GM21515 (cell line): ENCODE data around the gene CAVIN2.

Experiments used
- ATAC-seq: cut with Tn5 transposase; IDR thresholded peaks from one replicate; pipeline ENCODE4 v1.9.1; 2021; ENCODE audit not compliant: unreplicated experiment

CAVIN2 gene

GRCh38 chr2:191866195-191866594 lies 19.3 kb upstream of the CAVIN2 start:
- no peak for ATAC-seq

GRCh38 chr2:191864628-191865374 lies 17.9 kb upstream of the CAVIN2 start:
- no peak for ATAC-seq

DNA sequence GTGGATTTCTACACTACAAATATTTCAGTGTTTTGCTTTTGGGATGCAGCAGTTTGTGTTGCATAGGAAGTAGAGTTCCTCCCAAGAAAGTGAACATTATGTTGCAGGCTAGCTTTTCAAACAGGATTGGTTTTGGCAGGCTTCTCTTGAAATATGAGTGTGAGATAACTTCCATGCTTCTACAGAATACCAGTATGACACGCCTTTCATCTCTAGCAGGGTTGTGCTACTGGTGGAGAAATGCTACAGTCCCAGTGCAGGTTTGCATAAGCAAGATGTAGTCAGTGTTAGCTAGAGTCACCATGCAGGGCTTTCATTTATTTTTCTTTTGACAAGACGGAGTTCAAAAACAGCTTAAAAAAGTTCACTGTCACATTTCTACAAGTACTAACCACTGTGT lies 17.1 kb upstream of the CAVIN2 start:
- no peak for ATAC-seq

- ATAC-seq = no peak
Measured at GRCh38 chr2:191862156-191862775, 15.4 kb upstream of the CAVIN2 start.

DNA sequence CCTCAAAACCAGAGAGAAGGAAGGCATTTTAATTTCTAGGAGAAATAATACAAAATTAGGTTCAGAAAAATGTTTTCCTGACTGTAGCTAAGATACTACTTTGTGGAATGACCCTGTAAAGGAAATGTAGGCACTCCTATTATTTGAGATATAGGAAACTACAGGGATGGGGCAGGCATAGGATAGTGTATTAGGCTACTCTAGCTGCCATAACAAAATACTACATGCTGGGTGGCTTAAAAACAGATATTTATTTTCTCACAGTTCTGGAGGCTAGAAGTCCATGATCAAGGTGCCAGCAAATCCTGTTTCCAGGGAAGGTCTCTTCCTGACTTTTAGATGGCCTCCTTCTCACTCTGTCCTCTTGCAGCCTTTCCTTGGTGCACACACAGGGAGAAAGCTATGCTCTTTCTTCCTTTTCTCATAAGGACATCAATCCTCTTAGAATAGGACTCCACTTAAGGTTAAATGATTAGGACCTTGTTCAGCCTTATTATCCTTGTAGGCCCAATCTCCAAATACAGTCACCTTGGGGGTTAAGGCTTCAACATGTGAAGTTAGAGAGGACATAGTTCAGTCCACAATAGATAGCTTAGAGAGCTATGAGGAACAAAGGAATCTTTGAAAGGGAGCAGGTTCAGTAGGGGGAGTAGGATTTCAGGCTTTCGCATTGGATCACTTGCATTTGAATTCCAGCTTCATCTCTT lies 14.0 kb upstream of the CAVIN2 start:
- no peak for ATAC-seq

GRCh38 chr2:191859681-191860080 lies 12.8 kb upstream of the CAVIN2 start:
- no peak for ATAC-seq

DNA sequence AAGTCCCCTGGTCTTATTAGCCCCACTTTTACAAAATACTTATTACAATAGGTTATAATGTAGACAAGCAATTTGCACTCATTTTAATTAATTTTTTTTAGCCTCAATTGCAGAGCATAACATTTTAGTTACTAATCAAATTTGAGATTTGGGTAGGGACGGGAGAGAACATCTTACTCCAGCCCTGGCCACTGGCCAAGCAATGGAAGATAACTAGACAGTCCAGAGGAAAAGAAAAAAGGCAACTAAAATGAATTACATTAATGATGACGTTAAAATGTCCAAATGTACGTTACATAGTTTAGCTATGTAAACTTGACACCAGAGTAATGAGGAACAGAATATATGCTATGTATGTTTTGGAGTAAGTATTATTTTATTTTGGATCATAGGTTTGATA lies 11.0 kb upstream of the CAVIN2 start:
- no peak for ATAC-seq

DNA sequence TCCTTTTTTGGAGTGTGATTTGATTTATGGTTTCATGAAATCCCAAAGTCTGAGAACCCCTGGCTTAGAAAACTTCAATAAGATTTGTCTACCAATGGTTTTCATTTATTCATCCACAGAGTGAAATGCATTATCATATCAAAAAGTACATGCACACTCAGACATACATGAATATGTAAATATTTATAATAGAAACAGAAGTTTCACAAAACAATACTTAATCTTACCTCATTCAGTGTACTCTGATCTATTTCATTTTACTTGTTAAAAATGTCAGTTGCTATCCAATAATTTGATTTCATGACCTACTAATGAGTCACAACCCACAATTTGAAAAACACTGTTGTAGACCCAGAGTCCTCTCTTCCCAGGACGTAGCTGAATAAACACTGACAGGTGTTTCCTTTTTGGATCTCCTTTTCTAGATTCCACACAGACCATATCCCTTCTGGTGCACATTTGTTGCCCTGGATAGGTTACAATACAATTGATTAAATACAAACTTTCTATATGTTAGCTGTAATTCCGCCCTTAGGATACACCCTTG lies 10.4 kb upstream of the CAVIN2 start:
- ATAC-seq = no peak

- no peak for ATAC-seq
Measured at GRCh38 chr2:191856111-191856876, 9.4 kb upstream of the CAVIN2 start.

GRCh38 chr2:191855382-191855781 lies 8.5 kb upstream of the CAVIN2 start:
- no peak for ATAC-seq

DNA sequence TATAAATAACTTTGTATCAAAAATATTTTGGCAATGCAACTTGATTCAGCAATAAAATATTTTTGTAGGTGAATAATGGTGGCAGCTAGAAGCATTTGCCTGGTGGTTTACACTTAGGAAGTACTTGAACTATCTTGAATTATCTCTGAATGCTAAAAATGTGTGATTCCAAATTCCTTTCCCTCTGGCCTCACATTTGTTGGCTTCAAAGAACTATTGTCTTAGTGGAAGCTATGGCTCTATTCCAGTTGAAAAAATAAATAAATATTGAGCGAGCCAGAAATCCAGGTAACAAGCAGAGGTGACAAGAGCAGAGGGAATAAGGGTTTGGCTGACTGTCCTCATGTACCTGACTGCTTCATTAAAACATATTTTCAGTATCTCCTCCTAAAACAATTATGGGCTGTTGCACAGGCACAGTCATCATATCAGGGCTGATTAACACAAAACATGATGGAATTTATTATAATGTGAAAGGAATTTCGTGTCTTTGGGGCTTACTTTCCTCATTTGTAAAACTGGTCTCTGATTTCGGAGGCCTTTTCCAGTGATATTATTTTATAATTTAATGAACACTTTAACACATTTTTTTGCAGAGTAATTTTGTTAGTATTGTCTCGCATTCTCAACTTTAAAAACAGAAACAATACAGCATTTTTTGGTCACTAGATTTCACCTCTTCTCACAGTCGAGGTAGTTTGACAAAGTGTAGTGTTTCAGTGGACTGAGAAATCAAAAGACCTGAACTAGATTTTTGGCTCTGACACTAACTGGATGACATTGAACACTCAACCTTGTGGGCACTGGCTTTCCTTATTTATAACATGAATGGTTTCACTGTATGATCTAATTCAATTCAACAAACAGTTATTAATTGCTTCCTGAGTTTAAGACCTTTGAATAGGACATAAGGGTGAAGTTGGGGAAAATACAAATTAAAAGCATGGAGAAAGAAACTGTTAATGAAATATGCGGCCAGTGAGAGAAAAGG lies 7.8 kb upstream of the CAVIN2 start:
- ATAC-seq = no peak

DNA sequence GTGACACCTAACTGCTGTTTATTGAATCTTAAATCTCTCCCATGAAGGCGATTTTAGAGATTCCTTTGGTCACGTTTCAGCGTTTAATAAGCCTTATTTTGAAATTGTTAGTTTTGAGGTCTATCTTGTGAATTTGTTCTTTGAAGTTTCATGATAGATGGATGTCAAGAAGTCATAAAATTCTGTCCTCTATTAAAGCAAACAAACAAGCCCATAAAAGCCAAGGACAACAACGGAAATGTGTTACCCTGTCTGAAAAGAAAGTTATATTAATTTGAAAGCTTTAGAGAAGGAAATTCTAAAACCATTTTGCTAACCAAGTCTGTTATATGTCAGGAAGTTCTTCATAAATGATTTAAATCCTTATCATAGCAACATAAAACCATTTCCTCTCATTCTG lies 7.0 kb upstream of the CAVIN2 start:
- ATAC-seq = no peak

GRCh38 chr2:191851158-191851557 lies 4.3 kb upstream of the CAVIN2 start:
- ATAC-seq = no peak

GRCh38 chr2:191848771-191849767 lies 2.2 kb upstream of the CAVIN2 start:
- no peak for ATAC-seq

- no peak for ATAC-seq
Measured at GRCh38 chr2:191847764-191848163, 876 bp upstream of the CAVIN2 start.

GRCh38 chr2:191845876-191846514 lies 893 bp downstream of the CAVIN2 start:
- no peak for ATAC-seq

GRCh38 chr2:191845248-191845715 lies 1.6 kb downstream of the CAVIN2 start:
- no peak for ATAC-seq

GRCh38 chr2:191844706-191845105 lies 2.2 kb downstream of the CAVIN2 start:
- ATAC-seq = no peak
